Panc1 (cell line): ENCODE results near the gene MGME1. TPM values are rescaled to one million over a fixed set of nuclear protein-coding genes. Genes with fewer than 3 reads are reported as not detected.

Source experiments
- total RNA-seq: library from RNA; stranded (reverse); gene quantifications from one replicate; pipeline ENCODE4 v1.2.1, GENCODE V29; 2021; ENCODE audit not compliant: unreplicated experiment

MGME1 gene
- total RNA-seq, 1 experiment from 2014 or later: 27.0 TPM

Other genes with a start within 250 kb of the MGME1 start
- gene SNX5, start 224 bp upstream of the MGME1 start, total RNA-seq: 90.8 TPM
- gene OVOL2, start 88.9 kb downstream of the MGME1 start, total RNA-seq: 0.77 TPM
- 12.7 TPM for gene KAT14, start 168.8 kb downstream of the MGME1 start, total RNA-seq
- 14.6 TPM for gene PET117, start 168.8 kb downstream of the MGME1 start, total RNA-seq